ENCODE measurements around the gene UBLCP1. TPM values are rescaled to one million over a fixed set of nuclear protein-coding genes. Genes with fewer than 3 reads are reported as not detected.

Gene UBLCP1
- total RNA-seq, 1 experiment from 2014 or later, result 23.0 TPM

DNA sequence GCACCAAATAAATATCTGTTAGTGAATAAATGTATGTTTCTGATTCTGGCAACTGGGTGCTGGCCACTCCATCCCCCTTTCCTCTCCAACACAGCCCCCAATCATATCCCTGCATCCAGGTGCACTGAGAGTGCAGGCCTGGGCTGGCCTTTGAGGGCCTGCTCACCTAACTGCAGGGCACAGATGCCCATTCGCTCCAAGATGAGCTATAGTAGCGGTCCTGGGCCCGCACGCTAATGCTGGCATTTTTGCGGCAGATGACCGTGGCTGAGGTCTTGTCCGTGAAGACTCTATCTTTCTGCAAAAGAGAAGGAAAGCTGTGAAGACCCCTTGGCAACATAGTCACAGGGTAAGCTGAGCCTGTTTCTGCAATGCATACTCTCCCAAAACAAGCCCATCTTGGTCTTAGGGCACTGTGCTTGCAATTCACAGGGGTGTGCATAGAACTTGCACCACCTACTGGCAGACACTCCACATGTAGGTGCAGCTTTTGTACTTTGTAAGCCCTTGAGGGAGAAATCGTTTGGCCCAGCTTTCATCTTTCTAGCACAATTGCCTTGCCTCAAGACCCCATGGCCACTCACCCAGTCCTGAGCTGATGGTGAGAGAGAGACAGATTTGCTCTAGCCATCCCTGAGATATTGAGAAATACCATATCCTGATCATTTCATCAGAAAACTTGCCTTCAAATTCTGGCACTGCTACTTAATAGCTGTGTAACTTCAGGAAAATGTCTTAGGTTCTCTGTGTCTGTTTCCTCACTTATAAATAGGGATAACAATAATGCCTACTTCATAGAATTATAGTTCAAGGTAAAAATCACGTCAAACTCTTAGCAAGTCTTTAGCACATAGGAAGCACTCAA is 53.7 kb downstream of the UBLCP1 start:
- no peak overlapping the region for H3K4me3 ChIP-seq (ENCODE audit: low read depth, low read length)
- CTCF ChIA-PET, result interaction anchor here (0.7 to 3.0 kb wide), 6 partner anchors 27 to 160 kb away, joined by 3 to 52 read pairs (median 3); no protein-coding TSS in a partner anchor
- no TSS peak for BruUV-seq (replicated peaks)
- DNase-seq, result peak; percentile 48 to 52
- H3K4me1 ChIP-seq, result no peaks in the 10 kb centered on the region
- no peaks in the 10 kb centered on the region for H3K9me3 ChIP-seq
- H3K36me3 ChIP-seq (ENCODE audit: control insufficient read depth, insufficient read depth, low read length), result no peaks in the 10 kb centered on the region
- no peaks in the 10 kb centered on the region for H3K27me3 ChIP-seq (replicated peaks; ENCODE audit: control insufficient read depth, insufficient read depth, low read length)
- Mint-ChIP-seq H3K9me3 (ENCODE audit: unreplicated experiment) (no peaks in the 10 kb centered on the region), H3K4me3 (ENCODE audit: unreplicated experiment) (no peak overlapping the region), H3K27me3 (ENCODE audit: insufficient read depth, unreplicated experiment) (peaks cover 6% of the 10 kb centered on the region), H3K4me1 (ENCODE audit: low read depth, unreplicated experiment) (no peaks in the 10 kb centered on the region), H3K36me3 (ENCODE audit: insufficient read depth, unreplicated experiment) (no peaks in the 10 kb centered on the region), H3K27ac (ENCODE audit: unreplicated experiment) (no peak overlapping the region)
- TF ChIP-seq, protein P1, sequence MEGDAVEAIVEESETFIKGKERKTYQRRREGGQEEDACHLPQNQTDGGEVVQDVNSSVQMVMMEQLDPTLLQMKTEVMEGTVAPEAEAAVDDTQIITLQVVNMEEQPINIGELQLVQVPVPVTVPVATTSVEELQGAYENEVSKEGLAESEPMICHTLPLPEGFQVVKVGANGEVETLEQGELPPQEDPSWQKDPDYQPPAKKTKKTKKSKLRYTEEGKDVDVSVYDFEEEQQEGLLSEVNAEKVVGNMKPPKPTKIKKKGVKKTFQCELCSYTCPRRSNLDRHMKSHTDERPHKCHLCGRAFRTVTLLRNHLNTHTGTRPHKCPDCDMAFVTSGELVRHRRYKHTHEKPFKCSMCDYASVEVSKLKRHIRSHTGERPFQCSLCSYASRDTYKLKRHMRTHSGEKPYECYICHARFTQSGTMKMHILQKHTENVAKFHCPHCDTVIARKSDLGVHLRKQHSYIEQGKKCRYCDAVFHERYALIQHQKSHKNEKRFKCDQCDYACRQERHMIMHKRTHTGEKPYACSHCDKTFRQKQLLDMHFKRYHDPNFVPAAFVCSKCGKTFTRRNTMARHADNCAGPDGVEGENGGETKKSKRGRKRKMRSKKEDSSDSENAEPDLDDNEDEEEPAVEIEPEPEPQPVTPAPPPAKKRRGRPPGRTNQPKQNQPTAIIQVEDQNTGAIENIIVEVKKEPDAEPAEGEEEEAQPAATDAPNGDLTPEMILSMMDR (IDR thresholded peaks at IDR 0.05; ENCODE audit: insufficient read depth in 1 of 2, low read depth in 1 of 2, low read length in 1 of 2, severe bottlenecking in 1 of 2, unreplicated experiment in 1 of 2), result peak; percentile 70 to 80
- intact Hi-C loops (cut with micrococcal nuclease; ENCODE audit: unreplicated experiment), result loop anchor here (1.0 kb wide), 2 partner anchors 30 to 159 kb away; no protein-coding TSS in a partner anchor
- POLR2A ChIA-PET, result interaction anchor here (0.6 kb wide), 1 partner anchor 155 kb away, joined by 3 read pairs; no protein-coding TSS in a partner anchor

DNA sequence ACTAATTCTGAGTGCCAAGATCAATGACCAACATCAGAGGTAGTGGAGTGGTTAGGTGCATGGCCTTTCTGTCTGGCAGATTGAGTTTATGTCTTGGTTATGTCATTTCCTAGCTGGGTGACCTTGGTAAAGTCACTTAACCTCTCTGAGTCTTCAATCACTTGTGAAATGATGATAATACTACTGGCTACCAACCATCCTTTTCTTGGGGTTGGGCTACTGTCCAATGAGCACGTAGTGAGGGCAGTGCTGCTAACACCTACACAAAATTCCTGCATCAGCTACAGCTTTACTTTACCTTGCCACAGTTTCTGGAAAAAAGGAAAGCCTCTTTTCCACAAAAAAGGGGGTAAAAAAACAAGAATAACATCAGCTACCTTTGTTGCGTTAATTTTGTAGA is 54.8 kb downstream of the UBLCP1 start:
- Histone ChIP-seq H3K36me3 (ENCODE audit: control insufficient read depth, insufficient read depth, low read length) (no peaks in the 10 kb centered on the region), H3K9me3 (no peaks in the 10 kb centered on the region), H3K4me1 (no peaks in the 10 kb centered on the region), H3K4me3 (ENCODE audit: low read depth, low read length) (no peak overlapping the region), H3K27me3 (replicated peaks; ENCODE audit: control insufficient read depth, insufficient read depth, low read length) (no peaks in the 10 kb centered on the region)
- H3K27me3 Mint-ChIP-seq (ENCODE audit: insufficient read depth, unreplicated experiment), result peaks cover 6% of the 10 kb centered on the region
- H3K9me3 Mint-ChIP-seq (ENCODE audit: unreplicated experiment), result no peaks in the 10 kb centered on the region
- TF ChIP-seq, protein P1 (IDR thresholded peaks at IDR 0.05; ENCODE audit: insufficient read depth in 1 of 2, low read depth in 1 of 2, low read length in 1 of 2, severe bottlenecking in 1 of 2, unreplicated experiment in 1 of 2), result no peak
- POLR2A ChIA-PET, result no interaction called here
- no peak overlapping the region for H3K27ac Mint-ChIP-seq (ENCODE audit: unreplicated experiment)
- intact Hi-C loops (cut with micrococcal nuclease; ENCODE audit: unreplicated experiment), result no loop called here
- H3K4me1 Mint-ChIP-seq (ENCODE audit: low read depth, unreplicated experiment), result no peaks in the 10 kb centered on the region
- CTCF ChIA-PET, result interaction anchor here (2.9 to 3.0 kb wide), 2 partner anchors 31 to 161 kb away, joined by 20 to 52 read pairs; no protein-coding TSS in a partner anchor
- DNase-seq, result no peak
- BruUV-seq (replicated peaks), result no TSS peak
- no peak overlapping the region for H3K4me3 Mint-ChIP-seq (ENCODE audit: unreplicated experiment)
- no peaks in the 10 kb centered on the region for H3K36me3 Mint-ChIP-seq (ENCODE audit: insufficient read depth, unreplicated experiment)

DNA sequence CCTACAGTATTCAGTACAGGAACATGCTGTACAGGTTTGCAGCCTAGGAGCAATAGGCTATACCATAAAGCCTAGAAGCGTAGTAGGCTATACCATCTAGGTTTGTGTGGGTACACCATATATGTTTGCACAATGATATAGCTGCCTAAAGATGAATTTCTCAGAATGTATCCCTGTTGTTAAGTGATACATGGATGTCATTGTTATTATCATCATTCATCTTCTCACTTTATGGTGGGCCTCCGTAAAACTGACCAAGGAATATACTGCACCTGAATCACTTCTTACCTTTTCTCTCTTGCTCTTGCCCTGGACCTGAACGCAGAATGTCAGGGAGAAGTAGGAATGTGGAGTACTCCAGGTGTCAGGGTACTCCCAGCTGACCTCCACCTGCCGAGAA is 55.4 kb downstream of the UBLCP1 start:
- no peak for DNase-seq
- POLR2A ChIA-PET, result no interaction called here
- Mint-ChIP-seq H3K4me3 (ENCODE audit: unreplicated experiment) (no peak overlapping the region), H3K27me3 (ENCODE audit: insufficient read depth, unreplicated experiment) (peaks cover 6% of the 10 kb centered on the region), H3K4me1 (ENCODE audit: low read depth, unreplicated experiment) (no peaks in the 10 kb centered on the region), H3K36me3 (ENCODE audit: insufficient read depth, unreplicated experiment) (no peaks in the 10 kb centered on the region), H3K27ac (ENCODE audit: unreplicated experiment) (no peak overlapping the region), H3K9me3 (ENCODE audit: unreplicated experiment) (no peaks in the 10 kb centered on the region)
- no peak overlapping the region for H3K4me3 ChIP-seq (ENCODE audit: low read depth, low read length)
- no peaks in the 10 kb centered on the region for H3K27me3 ChIP-seq (replicated peaks; ENCODE audit: control insufficient read depth, insufficient read depth, low read length)
- no TSS peak for BruUV-seq (replicated peaks)
- no peaks in the 10 kb centered on the region for H3K4me1 ChIP-seq
- CTCF ChIA-PET, result interaction anchor here (3.0 kb wide), 1 partner anchor 161 kb away, joined by 52 read pairs; no protein-coding TSS in a partner anchor
- intact Hi-C loops (cut with micrococcal nuclease; ENCODE audit: unreplicated experiment), result no loop called here
- H3K9me3 ChIP-seq, result no peaks in the 10 kb centered on the region
- TF ChIP-seq, protein P1 (IDR thresholded peaks at IDR 0.05; ENCODE audit: insufficient read depth in 1 of 2, low read depth in 1 of 2, low read length in 1 of 2, severe bottlenecking in 1 of 2, unreplicated experiment in 1 of 2), result no peak
- H3K36me3 ChIP-seq (ENCODE audit: control insufficient read depth, insufficient read depth, low read length), result no peaks in the 10 kb centered on the region

Data from Caco-2 (cell line).